A673 (cell line): ENCODE measurements around the gene AQP6. TPM values are rescaled to one million over a fixed set of nuclear protein-coding genes. Genes with fewer than 3 reads are reported as not detected.

Experiments
- BruUV-seq: library from RNA; stranded (reverse); fragments of 400-500 nt; replicated peaks from 2 replicates; lab custom pipeline; 2021; lab: Mats Ljungman, UMichigan
- CTCF ChIA-PET: fragments of 300-600 bp; sonication (Branson Sonifier 250); formaldehyde crosslinking; loops from one replicate; lab custom pipeline; 2022; ENCODE audit warnings: antibody characterized with exemption; lab: Charles Lee
- POLR2A ChIA-PET: fragments of 300-600 bp; sonication (Branson Sonifier 250); formaldehyde crosslinking; loops from one replicate; lab custom pipeline; 2022; ENCODE audit warnings: antibody characterized with exemption; ENCODE audit not compliant: low non-redundant PET; lab: Charles Lee
- DNase-seq: peaks from one replicate; pipeline ENCODE4 v3.0.0-alpha.2; 2015; ENCODE audit warnings: low spot score
- H3K27ac ChIP-seq: fragments of 200-600 bp; sonication (generic); 2 replicates; pipeline ENCODE4 v1.5.1; 2016; ENCODE audit warnings: mixed run types, low read depth, mild to moderate bottlenecking, mixed read lengths, antibody characterized with exemption, low read length; ENCODE audit not compliant: poor library complexity, severe bottlenecking
- H3K27me3 ChIP-seq: fragments of 200-600 bp; sonication (generic); replicated peaks from 2 replicates; pipeline ENCODE4 v1.6.1; 2017; ENCODE audit warnings: mixed run types, low read depth, mild to moderate bottlenecking, mixed read lengths, antibody characterized with exemption, low read length; ENCODE audit not compliant: insufficient read depth, poor library complexity
- H3K36me3 ChIP-seq: fragments of 200-600 bp; sonication (generic); 2 replicates; pipeline ENCODE4 v1.6.1; 2016; ENCODE audit warnings: mixed run types, mild to moderate bottlenecking, mixed read lengths, antibody characterized with exemption, low read length; ENCODE audit not compliant: insufficient read depth, poor library complexity, severe bottlenecking
- H3K4me1 ChIP-seq: fragments of 200-600 bp; sonication (generic); 2 replicates; pipeline ENCODE4 v1.6.1; 2017; ENCODE audit warnings: mixed run types, mild to moderate bottlenecking, mixed read lengths, antibody characterized with exemption, low read length; ENCODE audit not compliant: insufficient read depth, poor library complexity, severe bottlenecking
- H3K4me3 ChIP-seq: fragments of 200-600 bp; sonication (generic); 2 replicates; pipeline ENCODE4 v1.5.1; 2016; ENCODE audit warnings: low read depth, mixed run types, mild to moderate bottlenecking, mixed read lengths, low read length; ENCODE audit not compliant: poor library complexity, severe bottlenecking
- H3K9me3 ChIP-seq: fragments of 200-600 bp; sonication (generic); 2 replicates; pipeline ENCODE4 v1.6.1; 2016; ENCODE audit warnings: mixed run types, low read depth, mild to moderate bottlenecking, mixed read lengths, antibody characterized with exemption, low read length; ENCODE audit not compliant: poor library complexity, severe bottlenecking
- CTCF ChIP-seq: fragments of 300-800, 200-600 bp; sonication (generic); conservative IDR thresholded peaks from 2 replicates; pipeline ENCODE4 v1.5.1; 2017; ENCODE audit warnings: low read depth, mild to moderate bottlenecking, antibody characterized with exemption, low read length, moderate library complexity, mixed read lengths
- EZH2 ChIP-seq: fragments of 200-600 bp; sonication (generic); IDR thresholded peaks from 2 replicates; pipeline ENCODE4 v1.6.1; 2017; ENCODE audit warnings: borderline replicate concordance, low read depth, mild to moderate bottlenecking, mixed read lengths, antibody characterized with exemption, low read length; ENCODE audit not compliant: poor library complexity, severe bottlenecking
- intact Hi-C: fragments of 100-400 bp; cut with micrococcal nuclease; formaldehyde crosslinking; loops from one replicate; pipeline ENCODE4 v1.10.0; 2022; ENCODE audit not compliant: unreplicated experiment
- total RNA-seq: library from RNA; stranded (reverse); gene quantifications from 2 replicates; pipeline ENCODE4 v1.2.3, GENCODE V29; 2021

Gene AQP6
- total RNA-seq, 1 experiment from 2014 or later, result not detected

GRCh38 chr12:50016501-50017475 lies 44.0 kb downstream of the AQP6 start:
- peaks cover 34% of the 10 kb centered on the region for H3K36me3 ChIP-seq
- no TSS peak for BruUV-seq
- H3K27me3 ChIP-seq, result no peaks in the 10 kb centered on the region
- intact Hi-C loops, result no loop called here
- peak overlapping the region; percentile 52 for H3K27ac ChIP-seq
- H3K4me3 ChIP-seq, result no peak overlapping the region
- TF ChIP-seq CTCF, result no peak
- TF ChIP-seq EZH2, result no peak
- H3K9me3 ChIP-seq, result no peaks in the 10 kb centered on the region
- DNase-seq, result peak; percentile 65
- H3K4me1 ChIP-seq, result peaks cover 22% of the 10 kb centered on the region
- CTCF ChIA-PET, result interaction anchor here (0.6 to 1.0 kb wide), 2 partner anchors 50 to 234 kb away, joined by 3 to 4 read pairs; no protein-coding TSS in a partner anchor
- POLR2A ChIA-PET, result no interaction called here

- ChIA-PET POLR2A (no interaction called here), CTCF (no interaction called here)
- BruUV-seq, result no TSS peak
- Histone ChIP-seq H3K9me3 (no peaks in the 10 kb centered on the region), H3K36me3 (peaks cover 38% of the 10 kb centered on the region), H3K27ac (peak overlapping the region; percentile 52), H3K4me3 (no peak overlapping the region), H3K4me1 (peaks cover 26% of the 10 kb centered on the region), H3K27me3 (no peaks in the 10 kb centered on the region)
- no peak for DNase-seq
- no peak for TF ChIP-seq CTCF
- TF ChIP-seq EZH2, result no peak
- intact Hi-C loops, result no loop called here
These were observed 44.9 kb downstream of the AQP6 start for GRCh38 chr12:50017641-50018040.

GRCh38 chr12:50018154-50018553 lies 45.4 kb downstream of the AQP6 start:
- intact Hi-C loops, result no loop called here
- Histone ChIP-seq H3K36me3 (peaks cover 41% of the 10 kb centered on the region), H3K27me3 (no peaks in the 10 kb centered on the region), H3K4me1 (peaks cover 26% of the 10 kb centered on the region), H3K27ac (peak overlapping the region; percentile 31), H3K4me3 (no peak overlapping the region), H3K9me3 (no peaks in the 10 kb centered on the region)
- BruUV-seq, result no TSS peak
- no peak for DNase-seq
- POLR2A ChIA-PET, result no interaction called here
- TF ChIP-seq CTCF, result no peak
- TF ChIP-seq EZH2, result no peak
- CTCF ChIA-PET, result interaction anchor here (0.7 kb wide), 1 partner anchor 9 kb away, joined by 4 read pairs; no protein-coding TSS in a partner anchor
